GM12878 (cell line): Measurements from ENCODE around the gene DGKI. TPM values are rescaled to one million over a fixed set of nuclear protein-coding genes. Genes with fewer than 3 reads are reported as not detected.

Experiments used
- BACH1 ChIP-seq: fragments of 450-650 bp; IDR thresholded peaks from 2 replicates; pipeline ENCODE4 v1.6.1; 2017; ENCODE audit warnings: mild to moderate bottlenecking, borderline replicate concordance
- CEBPZ ChIP-seq: fragments of 150-350 bp; IDR thresholded peaks from 2 replicates; pipeline ENCODE4 v1.6.1; 2016; ENCODE audit warnings: low read depth, low read length
- NFYA ChIP-seq: IDR thresholded peaks from 2 replicates; pipeline ENCODE4 v1.6.1; 2011; ENCODE audit warnings: low read depth, mild to moderate bottlenecking, low read length, improper control_type of control experiment, borderline replicate concordance
- SIN3A ChIP-seq: IDR thresholded peaks from 2 replicates; pipeline ENCODE4 v1.6.1; 2012; ENCODE audit warnings: low read depth, low read length, improper control_type of control experiment
- ZBTB40 ChIP-seq: fragments of 450-650 bp; IDR thresholded peaks from 2 replicates; pipeline ENCODE4 v1.6.1; 2016; ENCODE audit warnings: mild to moderate bottlenecking, moderate library complexity, borderline replicate concordance
- ZNF274 ChIP-seq: IDR thresholded peaks from one replicate; pipeline ENCODE4 v1.8.0; 2011; ENCODE audit not compliant: insufficient read length, insufficient read depth
- polyA plus RNA-seq, 11 experiments: library from polyadenylated mRNA; depleted of rRNA in 4 of 11; unstranded in 6 of 11; stranded (reverse) in 5 of 11; fragments of >200 nt; fragmentation: Nextera tagmentation in 4 of 11; fragmentation: Illumina TruSeq in 1 of 11; extraction: Ambion mirVana in 4 of 11; extraction: Trizol in 1 of 11; gene quantifications; 1 replicate in 1 of 11; 2 replicates in 10 of 11; pipeline versions ENCODE4 v1.2.1 to v1.2.3, GENCODE V29; 2011 to 2016; ENCODE audit warnings: inconsistent platforms in 2 of 11, missing spikeins in 2 of 11, low read depth in 1 of 11
- total RNA-seq, 4 experiments: library from RNA; depleted of rRNA in 3 of 4; stranded (reverse); fragments of >200 nt in 3 of 4; fragmentation: Illumina TruSeq in 1 of 4; extraction: Trizol in 1 of 4; gene quantifications; 2 replicates each; pipeline versions ENCODE4 v1.2.1 to v1.2.3, GENCODE V29; 2013 to 2021

DGKI gene
- total and polyA plus RNA-seq, 10 of the 15 experiments (the other 5 are each of a cell fraction or from before 2014, with no cell fraction given), result 10.4 to 37.1 (median 22.1) TPM

DNA sequence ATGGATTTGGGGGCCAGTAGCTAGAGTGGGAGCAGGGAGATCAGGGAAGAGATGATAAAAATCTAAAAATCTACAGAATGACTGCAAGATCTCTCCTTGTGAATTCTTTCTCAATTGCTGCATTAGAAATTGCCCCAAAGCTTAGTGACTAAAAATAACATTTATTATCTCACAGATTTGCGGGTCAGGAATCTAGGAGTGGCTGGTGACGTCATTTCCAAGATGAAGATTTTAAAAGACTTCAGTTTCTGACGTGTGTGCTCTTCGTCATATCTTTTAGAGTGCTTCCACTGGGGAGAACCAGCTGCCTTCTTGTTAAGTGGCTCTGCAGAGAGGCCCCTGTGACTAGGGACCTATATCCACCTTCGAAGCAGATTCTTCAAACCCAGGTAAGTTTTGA, 112.6 kb downstream of the DGKI start (continued):
- TF ChIP-seq ZNF274, result no peak
- TF ChIP-seq SIN3A, result no peak
- TF ChIP-seq CEBPZ, result no peak
- no peak for TF ChIP-seq NFYA
- no peak for TF ChIP-seq ZBTB40
- TF ChIP-seq BACH1, result no peak
